ENCODE results near the gene EML5. TPM values are rescaled to one million over a fixed set of nuclear protein-coding genes. Genes with fewer than 3 reads are reported as not detected.

Gene EML5
- total RNA-seq, 1 donor from 2014 or later, result 2.0 TPM

DNA sequence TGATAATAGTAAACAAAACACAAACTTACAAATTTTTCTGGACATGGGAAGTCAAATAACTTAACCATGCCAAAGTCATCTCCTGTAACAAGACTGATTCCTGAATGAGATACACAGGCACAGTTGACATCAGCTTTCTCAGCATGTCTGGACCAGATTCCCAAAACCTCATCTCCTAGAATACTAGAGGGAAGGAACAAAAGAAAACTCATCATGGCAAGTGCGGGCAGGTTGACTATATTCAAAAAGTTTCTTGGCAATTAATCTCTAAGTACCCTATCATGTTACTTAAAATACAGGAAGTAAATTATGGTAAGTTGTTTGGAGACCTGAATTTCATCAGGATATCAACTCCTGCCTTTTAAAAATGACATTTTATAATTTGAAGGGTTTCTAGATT lies 176.1 kb downstream of the EML5 start:
- DNase-seq (ENCODE audit: low spot score), result no peak

DNA sequence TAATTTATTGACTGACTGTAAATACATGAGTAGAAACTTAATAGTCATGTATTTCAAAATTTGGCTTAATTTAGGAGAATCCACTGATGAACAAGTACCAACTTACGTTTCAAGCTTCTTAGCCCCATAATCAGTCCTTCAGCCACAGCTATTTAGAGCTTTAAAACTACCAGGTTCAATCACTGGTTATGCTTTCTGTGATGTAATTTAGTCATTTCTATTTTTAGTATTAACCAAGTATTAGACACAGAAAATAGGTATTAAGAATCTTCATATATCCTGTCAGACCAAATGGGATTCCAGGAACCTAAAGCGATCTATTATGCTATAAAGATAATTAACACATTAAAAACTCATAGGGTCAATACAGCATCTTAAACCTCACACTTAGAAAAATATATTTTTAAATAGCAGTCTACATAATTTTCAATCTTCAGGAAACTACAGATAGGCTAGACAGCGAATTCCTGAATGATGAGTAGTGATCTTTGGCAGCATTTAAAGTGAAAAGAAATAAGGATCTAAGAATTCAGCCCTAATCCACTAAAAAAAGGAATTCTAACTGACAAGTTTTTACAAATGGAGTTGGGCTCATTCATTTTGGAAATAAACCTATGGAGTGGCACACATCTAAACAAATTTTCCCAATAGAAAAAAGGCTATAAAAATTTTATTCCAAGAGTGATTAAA lies 178.4 kb downstream of the EML5 start:
- DNase-seq (ENCODE audit: low spot score), result no peak

DNA sequence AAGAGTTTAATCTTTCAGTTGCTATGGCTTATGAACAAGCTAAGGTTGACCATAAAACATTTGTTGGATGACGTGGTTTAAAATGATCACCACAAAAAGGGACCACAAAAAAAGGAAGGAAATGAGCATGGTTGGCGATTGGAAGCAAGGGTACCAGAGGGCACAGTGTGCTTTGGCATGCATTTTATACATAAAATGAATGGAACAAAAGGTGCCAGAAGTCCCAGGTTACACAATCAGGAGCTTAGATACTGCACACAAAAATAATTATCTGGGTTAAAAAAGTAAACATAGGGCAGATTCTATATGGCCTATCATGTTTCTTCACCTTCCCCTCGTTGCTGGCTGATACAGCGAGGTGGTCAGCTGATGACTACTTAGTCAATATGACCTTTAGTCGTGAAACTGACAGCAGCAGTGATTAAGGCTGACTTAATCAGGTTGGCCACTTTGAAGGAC lies 179.2 kb downstream of the EML5 start:
- no peak for DNase-seq (ENCODE audit: low spot score)

DNA sequence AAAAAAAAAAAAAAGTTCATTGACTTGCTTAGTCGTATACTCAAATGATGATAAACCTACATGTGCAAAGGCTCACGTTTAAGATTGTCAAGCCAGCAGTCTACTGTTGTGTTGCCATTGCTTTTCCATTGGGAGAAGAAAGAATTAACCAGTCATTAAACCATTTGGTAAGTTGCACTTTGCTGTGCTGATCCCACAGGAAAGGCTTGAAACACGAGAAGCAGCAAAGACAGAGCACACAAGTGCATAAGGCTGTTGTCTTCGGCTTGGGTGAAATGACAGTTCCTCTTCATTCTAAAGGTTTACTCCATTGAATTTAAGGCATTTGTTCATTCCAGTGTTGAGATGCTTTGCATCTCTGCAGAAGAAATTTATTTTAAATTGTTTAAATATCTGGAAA lies 179.8 kb downstream of the EML5 start:
- no peak for DNase-seq (ENCODE audit: low spot score)

DNA sequence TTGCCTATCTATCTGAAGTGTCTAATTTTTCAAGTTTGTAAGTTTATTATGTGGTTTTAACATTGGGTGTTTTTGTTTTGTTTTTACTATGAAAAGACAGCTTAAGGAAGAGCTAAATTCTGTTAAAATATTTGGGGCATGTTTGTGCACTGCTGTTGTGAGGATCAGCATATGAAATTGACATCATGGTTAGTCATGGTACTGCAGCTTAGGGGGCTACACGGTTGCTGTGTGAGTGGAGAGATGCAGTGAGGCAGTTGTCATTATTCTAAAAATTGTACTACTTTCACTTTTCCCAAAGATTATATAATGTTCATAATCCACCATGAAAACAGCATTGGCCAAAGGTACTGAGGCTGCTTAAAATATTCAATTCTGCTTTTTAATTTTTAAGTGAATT lies 180.9 kb downstream of the EML5 start:
- no peak for DNase-seq (ENCODE audit: low spot score)

DNA sequence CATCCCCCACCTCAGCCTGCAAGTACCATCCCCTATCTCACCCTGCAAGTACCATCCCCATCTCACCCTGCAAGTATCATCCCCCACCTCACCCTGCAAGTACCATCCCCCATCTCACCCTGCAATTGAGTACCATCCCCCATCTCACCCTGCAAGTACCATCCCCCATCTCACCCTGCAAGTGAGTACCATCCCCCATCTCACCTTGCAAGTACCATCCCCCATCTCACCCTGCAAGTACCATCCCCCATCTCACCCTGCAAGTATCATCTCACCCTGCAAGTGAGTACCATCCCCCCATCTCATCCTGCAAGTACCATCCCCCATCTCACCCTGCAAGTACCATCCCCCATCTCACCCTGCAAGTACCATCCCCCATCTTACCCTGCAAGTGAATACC lies 184.9 kb downstream of the EML5 start:
- no peak for DNase-seq (ENCODE audit: low spot score)

DNA sequence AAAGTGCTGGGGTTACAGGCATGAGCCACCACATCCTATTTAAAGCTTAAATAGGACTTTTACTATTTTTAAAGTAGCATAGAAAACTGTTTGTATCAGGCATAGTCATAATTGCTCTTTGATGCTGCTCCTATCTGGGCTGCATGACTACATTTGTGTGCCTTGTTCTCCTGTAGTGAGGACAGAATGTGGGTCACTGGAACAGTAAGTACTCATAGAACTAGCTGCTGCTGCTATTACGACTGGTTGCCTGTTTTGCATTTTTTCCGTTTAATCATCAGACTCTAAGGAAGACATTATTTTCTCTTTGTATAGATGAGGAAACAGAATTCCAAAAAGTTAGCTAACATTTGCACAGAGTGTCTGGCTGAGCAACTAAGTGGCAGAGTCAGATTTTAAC lies 187.2 kb downstream of the EML5 start:
- no peak for DNase-seq (ENCODE audit: low spot score)

DNA sequence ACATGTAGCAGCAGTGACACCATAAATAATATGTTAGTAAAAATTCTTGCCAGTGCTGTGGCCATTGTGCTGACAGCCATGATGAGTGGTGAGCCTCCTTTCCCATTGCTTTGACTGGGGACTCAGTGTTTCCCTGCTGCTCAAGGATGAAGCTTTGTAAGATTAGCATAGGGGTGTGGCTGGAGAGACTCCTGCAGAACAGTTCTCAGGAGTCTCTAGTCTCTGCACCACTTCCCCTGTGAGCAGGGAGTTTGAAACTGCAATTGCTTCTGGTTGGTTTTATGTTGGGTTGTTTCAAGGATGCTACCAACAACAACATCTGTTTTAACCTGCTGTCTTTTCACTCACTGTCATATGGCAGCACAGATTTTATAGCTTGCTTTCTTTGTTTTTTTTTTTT lies 188.5 kb downstream of the EML5 start:
- DNase-seq (ENCODE audit: low spot score), result no peak

DNA sequence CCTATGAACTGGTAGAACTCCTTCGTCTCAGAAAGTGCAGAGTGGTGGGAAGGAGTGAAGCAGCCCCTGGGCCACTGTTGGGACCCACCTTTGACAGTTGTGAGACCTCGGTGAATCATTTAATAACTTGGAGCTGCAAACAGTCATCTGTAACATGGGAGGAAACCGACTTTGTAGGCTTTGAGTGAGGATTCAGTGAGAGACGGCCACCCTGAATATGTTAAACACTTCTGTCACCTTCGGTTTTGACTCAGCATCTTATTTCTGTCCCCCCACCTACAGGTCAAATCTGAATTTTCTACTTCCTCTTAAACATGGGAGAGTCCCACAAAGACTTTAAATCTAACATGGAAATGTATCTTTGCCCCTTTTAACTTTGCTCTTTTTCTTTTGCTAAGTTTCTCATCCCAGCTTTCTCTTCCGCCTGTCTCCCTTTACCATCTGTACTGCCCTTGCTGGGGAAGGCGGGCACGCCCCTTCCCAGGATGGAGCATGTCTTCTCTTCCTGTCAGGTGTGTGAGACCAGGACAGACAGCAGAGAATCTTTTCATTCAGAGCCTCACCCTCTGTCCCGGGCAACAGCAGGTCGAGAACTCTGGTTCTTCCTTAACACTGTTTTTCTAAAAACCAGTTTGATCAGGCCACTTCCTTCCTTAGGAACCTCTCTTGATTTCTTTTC lies 192.9 kb downstream of the EML5 start:
- DNase-seq (ENCODE audit: low spot score), result no peak

DNA sequence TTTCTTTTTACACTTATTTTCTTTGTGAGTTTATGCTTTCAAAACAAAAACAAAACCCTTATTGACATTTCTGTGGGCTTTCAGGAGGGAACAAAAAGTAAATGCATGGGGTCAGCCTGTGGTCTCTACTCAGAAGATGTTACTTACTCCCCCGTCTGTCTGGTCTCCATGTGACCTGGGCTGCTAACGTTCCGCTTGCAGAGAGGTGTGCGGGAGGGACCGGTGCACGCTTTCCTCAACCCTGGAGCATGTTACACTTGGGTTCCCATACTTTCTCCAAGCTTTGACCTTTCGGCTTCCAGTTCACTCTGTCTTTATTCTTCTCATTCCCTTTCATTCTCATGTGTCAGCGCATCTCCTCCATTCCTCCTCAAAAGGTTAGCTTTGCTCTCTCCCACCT lies 193.4 kb downstream of the EML5 start:
- no peak for DNase-seq (ENCODE audit: low spot score)

DNA sequence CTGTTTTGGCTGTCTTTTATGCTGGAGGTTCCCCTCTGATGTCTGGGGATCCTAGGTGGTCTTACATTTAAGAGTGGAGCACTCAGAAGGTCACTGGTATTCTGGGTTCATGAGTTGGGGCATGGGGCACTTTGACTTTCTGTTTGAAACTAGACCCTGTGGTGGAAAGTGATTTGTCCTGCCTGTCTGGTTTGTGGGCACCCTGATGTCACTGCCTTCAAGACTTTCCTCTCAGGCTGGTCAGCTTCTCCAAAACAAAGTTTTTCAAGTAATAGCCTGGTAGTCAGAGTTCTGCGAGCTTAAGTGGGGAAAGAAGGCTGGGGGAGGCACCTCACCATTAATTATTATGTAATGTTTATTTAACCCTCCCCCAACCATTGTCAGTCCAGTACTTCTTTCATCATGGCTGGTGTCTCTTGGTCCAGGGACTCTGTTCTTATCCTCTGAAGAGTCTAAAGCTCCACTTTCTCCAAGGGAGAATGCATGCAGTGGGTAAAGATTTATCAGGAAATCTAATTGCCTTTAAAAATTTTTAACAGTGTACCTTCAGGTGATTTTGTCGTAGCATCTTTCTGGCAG lies 194.6 kb downstream of the EML5 start:
- DNase-seq (ENCODE audit: low spot score), result no peak

DNA sequence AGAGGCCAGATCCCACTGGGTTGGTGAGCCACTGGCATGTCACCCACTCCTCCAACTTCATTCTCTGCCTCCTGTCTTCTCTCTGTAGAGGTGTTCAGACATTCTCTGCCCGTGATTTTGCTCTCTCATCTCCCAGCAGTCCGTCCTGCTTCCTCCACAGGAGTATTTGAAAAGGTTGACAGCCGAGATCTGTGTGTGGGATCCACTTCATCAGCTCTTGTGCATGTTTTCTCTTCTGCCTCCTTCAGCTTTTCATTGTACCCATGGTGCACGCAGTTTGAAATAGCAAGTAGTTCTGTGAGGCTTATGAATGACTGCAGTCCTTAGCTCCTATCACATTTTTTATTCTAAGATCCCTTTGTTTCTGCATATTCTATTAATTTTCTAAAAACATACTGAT lies 195.2 kb downstream of the EML5 start:
- no peak for DNase-seq (ENCODE audit: low spot score)

DNA sequence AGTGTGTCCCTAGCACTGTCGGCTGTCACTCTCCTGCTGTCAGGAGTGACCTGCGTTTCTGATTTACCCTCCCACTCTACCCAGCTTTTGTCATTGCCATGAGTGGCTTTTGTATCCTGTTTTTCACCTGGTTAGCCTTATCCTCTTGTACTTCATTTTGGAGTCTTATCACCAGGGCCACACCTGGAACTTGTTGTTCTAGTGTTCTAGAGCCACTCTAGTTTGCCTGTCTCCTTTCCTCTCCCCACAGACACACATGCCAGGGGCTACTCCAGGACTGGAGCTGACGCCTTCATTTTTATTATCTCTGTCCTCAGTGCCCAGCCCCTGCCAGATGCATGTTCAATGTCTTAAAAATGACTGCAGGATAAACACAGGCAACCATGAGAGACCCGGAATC lies 195.7 kb downstream of the EML5 start:
- no peak for DNase-seq (ENCODE audit: low spot score)

DNA sequence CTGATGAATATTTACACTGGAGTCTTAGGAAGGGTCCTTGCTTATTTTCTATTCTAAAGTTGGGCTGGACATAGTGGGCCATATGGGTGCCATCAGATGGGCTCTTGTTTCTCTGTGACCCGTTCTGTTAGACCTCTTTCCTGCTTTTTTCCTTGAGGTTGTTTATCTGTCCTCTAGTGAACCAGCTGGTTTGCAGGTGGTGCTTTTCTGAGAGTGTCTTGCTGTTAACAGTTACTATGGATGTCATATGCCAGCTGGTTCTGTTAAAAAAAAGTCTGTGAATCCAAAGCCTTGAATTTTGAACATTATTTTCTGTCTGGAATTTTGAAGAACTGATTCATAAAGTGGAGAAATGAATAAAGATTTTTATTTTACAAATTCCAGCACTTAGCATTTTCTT lies 200.7 kb downstream of the EML5 start:
- no peak for DNase-seq (ENCODE audit: low spot score)

DNA sequence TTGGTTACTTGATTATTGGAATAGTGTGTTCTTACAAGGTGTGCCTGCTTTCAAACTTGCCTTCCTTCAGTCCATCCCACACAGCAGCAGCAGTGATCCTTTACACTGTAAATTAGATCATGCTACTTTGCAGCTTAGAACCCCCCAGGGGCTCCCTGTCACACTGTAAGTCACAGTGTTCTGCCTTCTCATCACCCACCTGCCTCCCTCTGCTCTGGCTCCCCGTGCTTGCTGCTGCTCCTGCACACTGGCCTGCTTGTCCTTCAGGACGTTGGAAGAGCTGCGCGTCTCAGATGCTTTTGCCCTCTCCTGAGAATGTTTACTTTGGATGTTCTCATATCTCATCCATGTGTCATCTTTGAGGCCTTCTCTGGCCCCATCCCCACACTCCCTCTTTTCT lies 202.6 kb downstream of the EML5 start:
- DNase-seq (ENCODE audit: low spot score), result no peak

DNA sequence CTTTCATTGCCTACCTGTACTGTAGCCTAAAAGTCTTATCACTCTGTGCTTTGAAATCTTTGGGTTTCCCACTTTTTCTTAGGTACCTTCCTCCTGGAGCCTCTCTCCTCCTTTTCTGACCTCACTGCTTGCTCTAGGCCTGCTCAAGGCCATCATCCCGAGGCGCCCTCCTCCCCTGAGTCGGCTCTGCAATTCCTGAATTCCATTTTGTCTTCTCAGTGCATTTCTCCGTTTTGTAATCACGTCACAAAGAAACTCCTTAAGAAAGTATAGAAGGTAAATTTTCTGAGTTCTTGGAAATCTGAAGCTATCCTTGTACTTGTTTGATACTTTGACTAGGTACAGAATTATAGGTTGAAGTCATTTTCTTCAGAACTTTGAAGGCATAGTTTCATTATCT lies 204.7 kb downstream of the EML5 start:
- DNase-seq (ENCODE audit: low spot score), result no peak

DNA sequence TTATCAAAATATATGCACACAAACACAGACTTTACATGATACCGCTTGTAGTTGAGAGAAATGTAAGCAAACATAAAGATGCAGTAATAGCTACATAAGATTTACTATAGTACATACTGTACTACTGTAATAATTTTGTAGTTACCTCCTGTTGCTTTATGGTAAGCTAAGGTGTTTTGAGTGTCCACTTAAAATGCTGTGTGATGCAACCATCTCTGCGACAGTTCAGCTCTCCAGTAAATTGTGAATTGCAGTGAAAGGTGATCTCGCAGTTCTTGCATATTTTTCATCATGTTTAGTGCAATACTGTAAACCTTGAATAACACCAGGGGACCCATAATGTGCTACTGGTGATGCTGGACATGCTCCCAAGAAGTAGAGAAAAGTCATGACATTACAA lies 208.3 kb downstream of the EML5 start:
- DNase-seq (ENCODE audit: low spot score), result no peak

DNA sequence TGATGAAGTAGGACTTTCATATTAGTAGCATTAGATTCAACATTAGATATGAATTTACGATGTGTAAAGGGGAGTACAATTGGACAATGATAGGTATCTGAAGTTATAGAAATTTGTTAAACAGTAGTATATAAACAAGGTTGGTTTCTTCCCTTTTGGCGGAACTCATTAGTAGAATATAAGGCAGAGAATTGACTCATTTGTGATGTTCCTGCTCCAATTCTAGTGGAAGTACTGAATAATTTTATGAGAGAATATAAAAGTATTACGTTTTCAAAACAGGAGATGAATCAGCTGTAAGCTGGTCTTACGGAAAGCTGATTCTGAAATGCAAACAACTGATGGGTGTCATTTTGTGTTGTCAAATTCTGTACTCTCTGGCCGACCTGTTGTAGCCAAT lies 216.5 kb downstream of the EML5 start:
- no peak for DNase-seq (ENCODE audit: low spot score)

DNA sequence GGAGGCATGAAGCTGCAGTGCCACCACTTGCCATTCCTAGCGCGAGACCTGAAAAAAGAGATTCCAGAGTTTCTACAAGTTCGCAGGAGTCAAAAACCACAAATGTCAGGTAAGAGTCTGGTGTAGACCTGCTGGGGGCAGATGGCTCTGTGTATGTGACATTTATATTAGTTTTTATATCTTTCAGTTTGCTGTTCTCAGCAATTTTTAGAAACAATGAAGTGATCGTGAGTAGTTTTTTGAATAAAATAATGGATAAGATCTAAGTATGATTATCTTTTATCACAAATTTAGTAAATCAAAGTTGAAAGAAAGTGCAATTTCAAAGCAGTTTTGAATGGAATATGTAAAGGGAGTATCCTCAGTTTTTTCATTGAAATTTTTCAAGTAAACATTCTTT lies 220.6 kb downstream of the EML5 start:
- no peak for DNase-seq (ENCODE audit: low spot score)

DNA sequence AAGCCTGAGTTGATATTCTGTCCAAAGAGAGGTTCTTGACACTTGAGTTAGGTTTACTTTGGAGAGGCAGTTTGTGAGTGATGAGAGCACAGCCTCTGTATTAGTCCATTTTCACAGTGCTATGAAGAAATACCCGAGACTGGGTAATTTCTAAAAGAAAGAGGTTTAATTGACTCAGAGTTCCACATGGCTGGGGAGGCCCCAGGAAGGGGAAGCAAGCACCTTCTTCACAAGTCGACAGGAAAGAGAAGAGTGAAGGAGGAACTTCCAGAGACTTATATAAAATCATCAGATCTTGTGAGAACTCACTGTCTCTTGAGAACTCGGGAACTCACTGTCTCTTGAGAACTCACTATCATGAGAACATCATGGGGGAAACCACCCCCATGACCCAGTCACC lies 224.6 kb downstream of the EML5 start:
- no peak for DNase-seq (ENCODE audit: low spot score)

DNA sequence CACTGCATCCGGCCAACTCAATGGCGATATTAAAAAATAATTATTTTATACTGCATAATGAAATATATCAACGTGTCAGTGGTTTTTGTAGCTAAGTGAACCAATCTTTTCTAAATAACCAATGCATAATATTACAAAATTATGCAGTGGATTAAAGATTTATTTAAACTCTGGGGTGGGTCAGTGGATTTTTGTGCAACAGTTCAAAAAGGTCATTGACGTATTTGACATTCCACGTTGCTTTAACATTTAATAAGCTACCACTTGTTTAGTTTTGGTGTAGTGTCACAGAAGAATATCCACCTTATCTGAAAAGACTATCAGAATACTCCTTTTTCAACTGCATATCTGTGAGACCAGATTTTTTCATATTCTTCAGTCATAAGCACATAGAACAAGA lies 227.3 kb downstream of the EML5 start:
- no peak for DNase-seq (ENCODE audit: low spot score)

DNA sequence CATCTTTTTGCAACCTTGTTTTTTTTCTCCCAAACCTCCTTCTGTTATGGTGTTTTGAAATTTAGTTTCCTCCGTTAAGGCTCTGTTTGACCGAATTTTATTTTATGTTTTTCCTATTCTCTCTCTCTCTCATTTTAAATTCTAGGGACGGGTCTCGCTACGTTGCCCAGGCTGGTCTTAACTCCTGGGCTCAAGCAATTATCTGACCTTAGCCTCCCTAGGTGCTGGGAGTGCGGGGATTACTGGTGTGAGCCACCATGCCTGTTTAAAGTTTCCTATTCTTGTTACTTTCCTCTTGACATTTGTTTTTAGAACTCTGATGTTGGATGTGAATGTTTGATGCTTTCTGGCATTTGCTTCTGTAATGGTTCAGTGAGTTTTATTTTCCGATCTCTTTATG lies 228.9 kb downstream of the EML5 start:
- no peak for DNase-seq (ENCODE audit: low spot score)
